T-helper 17 cell (primary cell): Measurements from ENCODE around the gene PP2D1. TPM values are rescaled to one million over a fixed set of nuclear protein-coding genes. Genes with fewer than 3 reads are reported as not detected.

Source experiments
- ATAC-seq: fragments of 150-1000 bp; cut with Tn5 transposase; 2 replicates; pipeline ENCODE4 v1.10.0; 2021; ENCODE audit warnings: mild to moderate bottlenecking, moderate library complexity
- DNase-seq, 3 donors: peaks; one replicate each; pipeline versions ENCODE4 v3.0.0 to v3.0.0-alpha.2; 2020 to 2021
- H3K9me3 ChIP-seq: one replicate; pipeline ENCODE4 v1.7.0; 2013; ENCODE audit warnings: low read length, mild to moderate bottlenecking; ENCODE audit not compliant: control insufficient read depth, poor library complexity, severe bottlenecking
- H3K27ac Mint-ChIP-seq: one replicate; pipeline ENCODE4 v1.8.0; 2022; ENCODE audit warnings: mild to moderate bottlenecking, moderate library complexity, mixed read lengths
- H3K27me3 Mint-ChIP-seq: one replicate; pipeline ENCODE4 v1.8.0; 2022; ENCODE audit warnings: mixed read lengths
- H3K36me3 Mint-ChIP-seq: one replicate; pipeline ENCODE4 v1.8.0; 2022; ENCODE audit warnings: low read depth, mixed read lengths
- H3K4me1 Mint-ChIP-seq: one replicate; pipeline ENCODE4 v1.8.0; 2022; ENCODE audit warnings: mild to moderate bottlenecking, mixed read lengths
- H3K4me3 Mint-ChIP-seq: one replicate; pipeline ENCODE4 v1.8.0; 2022; ENCODE audit warnings: mild to moderate bottlenecking, moderate library complexity, mixed read lengths
- total RNA-seq, 4 donors: library from RNA in 2 of 4; stranded (reverse) in 2 of 4; gene quantifications; one replicate each; pipeline ENCODE4 v1.2.3 and lab custom pipeline; 2022 to 2026

The PP2D1 gene
- total RNA-seq, 2 donors from 2014 or later, result not detected

DNA sequence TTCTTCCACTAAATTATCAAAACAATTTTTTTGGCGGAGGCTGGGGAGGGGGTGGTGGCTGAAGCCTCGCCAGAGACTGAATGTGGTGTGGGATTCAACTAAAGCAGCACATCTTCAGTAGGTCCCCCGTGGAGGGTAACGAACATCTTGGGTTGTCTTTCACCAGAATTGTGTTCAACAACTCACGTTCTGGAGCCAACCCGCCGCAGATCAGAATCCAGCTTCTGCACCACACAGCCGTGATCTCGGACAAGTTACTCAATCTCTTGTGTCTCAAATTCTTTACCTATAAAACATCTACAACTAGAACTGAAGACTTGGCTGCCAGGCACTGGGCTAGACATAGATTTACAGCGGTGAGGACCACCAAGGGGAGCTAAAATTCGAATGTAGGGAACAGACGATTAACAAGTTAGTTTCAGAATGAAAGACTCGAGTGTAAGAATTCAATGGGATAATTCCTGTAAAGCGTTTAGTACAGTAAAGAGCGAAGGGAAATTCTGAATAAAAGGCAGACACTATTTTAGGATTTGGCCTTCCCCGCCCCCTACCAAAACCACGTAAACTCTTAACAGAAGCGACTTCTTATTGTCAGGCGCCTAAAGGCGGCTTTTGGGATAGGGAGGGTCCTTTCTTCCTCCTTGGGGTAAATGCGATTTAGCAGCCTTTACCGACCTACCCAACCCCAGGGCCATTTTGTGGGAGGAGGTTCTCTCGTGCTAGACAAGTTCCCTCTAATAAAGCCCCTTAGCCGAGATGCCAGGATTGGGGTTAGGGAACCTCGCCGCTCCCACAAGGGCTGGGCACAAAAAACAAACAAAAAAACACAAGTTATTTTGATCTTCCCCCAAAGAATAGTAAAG, 65.9 kb downstream of the PP2D1 start:
- Mint-ChIP-seq H3K4me3 (peak overlapping the region; percentile 99), H3K27ac (peak overlapping the region; percentile 98), H3K36me3 (peaks cover 6% of the 10 kb centered on the region), H3K27me3 (no peaks in the 10 kb centered on the region), H3K4me1 (peaks cover 33% of the 10 kb centered on the region)
- DNase-seq, result no peak
- H3K9me3 ChIP-seq, result no peaks in the 10 kb centered on the region
- peak; percentile 5 for ATAC-seq

DNA sequence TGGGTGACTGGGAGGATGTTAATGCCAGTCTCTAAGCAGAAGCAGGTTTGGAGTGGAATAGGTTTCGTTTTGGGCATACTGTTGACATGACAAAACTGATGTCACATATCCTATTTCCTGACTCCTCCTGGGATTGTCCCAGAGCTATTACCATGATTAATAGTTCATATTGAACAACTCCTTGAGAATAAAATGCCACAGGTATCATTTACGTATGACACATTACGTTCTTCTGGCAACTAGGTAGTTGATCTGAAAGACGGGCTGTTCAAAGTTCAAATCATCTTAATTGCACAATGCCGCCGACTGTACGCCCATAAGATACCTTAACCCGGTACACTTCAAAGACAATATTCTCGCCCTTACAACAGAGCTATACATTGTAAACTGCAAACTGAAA, 66.5 kb downstream of the PP2D1 start:
- no peaks in the 10 kb centered on the region for H3K9me3 ChIP-seq
- H3K27me3 Mint-ChIP-seq, result no peaks in the 10 kb centered on the region
- H3K4me1 Mint-ChIP-seq, result peaks cover 30% of the 10 kb centered on the region
- peaks cover 6% of the 10 kb centered on the region for H3K36me3 Mint-ChIP-seq
- DNase-seq (no peak), ATAC-seq (no peak)
- peak overlapping the region; percentile 98 for H3K27ac Mint-ChIP-seq
- H3K4me3 Mint-ChIP-seq, result peak overlapping the region; percentile 99

DNA sequence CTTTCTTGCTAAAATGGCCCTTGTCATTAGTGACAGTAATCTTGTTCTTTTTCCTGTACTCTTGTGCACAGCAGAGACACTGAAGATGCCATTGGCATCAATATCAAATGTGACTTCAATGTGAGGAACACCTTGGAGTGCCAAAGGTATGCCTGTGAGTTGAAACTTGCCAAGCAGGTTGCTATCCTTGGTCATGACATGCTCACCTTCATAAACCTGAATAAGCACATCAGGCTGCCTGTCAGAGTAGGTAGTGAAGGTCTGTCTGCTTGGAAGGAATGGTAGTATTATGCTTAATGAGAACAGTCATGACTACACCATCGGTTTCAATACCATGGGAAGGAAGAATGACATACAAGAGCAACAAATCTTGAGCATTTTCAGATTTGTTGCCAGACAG, 71.4 kb downstream of the PP2D1 start:
- Mint-ChIP-seq H3K36me3 (peaks cover 8% of the 10 kb centered on the region), H3K27ac (no peak overlapping the region), H3K27me3 (peaks cover 7% of the 10 kb centered on the region), H3K4me3 (no peak overlapping the region), H3K4me1 (peaks cover 2% of the 10 kb centered on the region)
- no peaks in the 10 kb centered on the region for H3K9me3 ChIP-seq
- no peak for DNase-seq
- no peak for ATAC-seq

DNA sequence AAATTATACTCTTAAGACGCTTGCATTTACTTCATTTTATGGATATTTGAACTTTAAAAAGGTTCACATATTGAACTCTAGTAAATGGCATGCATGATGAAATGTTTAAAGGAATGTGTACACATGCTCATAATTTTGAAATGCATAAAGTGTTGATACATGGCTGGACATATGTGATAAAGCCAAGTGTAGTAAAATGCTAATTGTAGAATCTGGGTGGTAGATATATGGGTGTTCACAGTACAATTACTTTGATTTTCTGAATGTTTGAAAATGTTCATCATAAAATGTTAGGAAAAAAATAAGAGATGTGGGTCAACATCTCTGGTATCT, 73.8 kb downstream of the PP2D1 start:
- H3K36me3 Mint-ChIP-seq, result peaks cover 8% of the 10 kb centered on the region
- H3K4me3 Mint-ChIP-seq, result no peak overlapping the region
- H3K27ac Mint-ChIP-seq, result no peak overlapping the region
- ATAC-seq, result no peak
- DNase-seq, result no peak
- no peaks in the 10 kb centered on the region for H3K9me3 ChIP-seq
- H3K4me1 Mint-ChIP-seq, result no peaks in the 10 kb centered on the region
- H3K27me3 Mint-ChIP-seq, result peaks cover 7% of the 10 kb centered on the region

DNA sequence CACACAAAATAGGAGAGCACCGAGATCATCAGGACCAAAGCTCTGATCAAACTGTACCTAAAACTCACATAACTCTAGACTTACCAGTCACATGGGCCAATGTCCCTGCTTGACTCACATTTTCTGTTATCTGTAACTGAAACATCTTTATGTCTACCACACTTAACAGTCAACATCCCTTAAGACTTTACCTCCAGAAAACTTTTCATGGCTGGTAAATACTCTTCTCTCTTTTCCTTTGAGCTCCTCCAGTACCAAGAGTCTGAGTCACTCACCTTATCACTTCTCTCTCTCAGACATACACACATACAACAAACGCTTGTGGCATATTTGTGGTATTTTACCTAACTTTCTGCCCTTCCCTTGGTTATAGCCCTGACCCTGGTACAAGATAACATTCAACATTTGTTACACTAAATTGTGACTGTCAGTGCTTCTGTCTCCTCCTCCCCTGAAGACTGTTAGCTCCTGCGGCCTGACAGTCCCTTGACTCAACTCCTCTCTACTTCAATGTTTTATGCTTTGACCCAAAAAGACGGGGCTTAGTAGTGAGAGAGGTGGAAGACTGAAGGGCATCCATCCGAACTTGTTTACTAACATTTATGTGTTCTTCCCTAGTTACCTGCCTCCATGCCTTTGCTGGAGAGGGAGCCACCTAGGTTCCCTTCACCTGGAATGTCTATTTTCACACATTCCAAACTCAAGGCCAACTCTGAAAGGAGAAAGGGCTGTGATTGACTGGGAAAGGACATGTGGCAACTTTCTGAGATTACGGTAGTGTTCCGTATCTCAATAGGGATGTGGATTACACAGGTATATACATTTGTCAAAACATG, 74.4 kb downstream of the PP2D1 start:
- DNase-seq (no peak), ATAC-seq (no peak)
- Mint-ChIP-seq H3K27me3 (peaks cover 12% of the 10 kb centered on the region), H3K27ac (no peak overlapping the region), H3K4me3 (no peak overlapping the region), H3K36me3 (peaks cover 10% of the 10 kb centered on the region), H3K4me1 (no peaks in the 10 kb centered on the region)
- no peaks in the 10 kb centered on the region for H3K9me3 ChIP-seq

Other genes with a start within 250 kb of the PP2D1 start
- gene EFHB, start 78.0 kb downstream of the PP2D1 start, total RNA-seq, result 1 to 10 TPM in 1 of 2 donors, under 1 TPM in 1; 0.68 to 1.0 TPM
- 100 to 1,000 TPM; 102 to 112 TPM for gene RAB5A, start 65.2 kb downstream of the PP2D1 start, total RNA-seq
- 100 to 1,000 TPM; 157 to 161 TPM for gene KAT2B, start 28.2 kb upstream of the PP2D1 start, total RNA-seq
- gene SGO1, start 173.9 kb upstream of the PP2D1 start, total RNA-seq, result 1 to 10 TPM; 1.0 to 1.5 TPM